ENCODE measurements around the gene TAF4.
"Not testable (repeated sequence)": the region's sequence is repeated elsewhere in the genome, so short reads cannot be mapped to it uniquely, and the experiment has no call there.

Gene TAF4

GRCh38 chr20:62056975-62057374, 8.7 kb downstream of the TAF4 start:
- DNase-seq, result no peak

- DNase-seq, result no peak
Measured at GRCh38 chr20:62056377-62056776, 9.3 kb downstream of the TAF4 start.

- DNase-seq, result not testable (repeated sequence)
Measured at GRCh38 chr20:62055862-62056115, 9.9 kb downstream of the TAF4 start.

GRCh38 chr20:62055106-62055861, 10.4 kb downstream of the TAF4 start:
- no peak for DNase-seq

GRCh38 chr20:62054451-62054953, 11.2 kb downstream of the TAF4 start:
- no peak for DNase-seq

- DNase-seq, result no peak
Measured at GRCh38 chr20:62053465-62054196, 12.1 kb downstream of the TAF4 start.

GRCh38 chr20:62052842-62053464, 12.7 kb downstream of the TAF4 start:
- no peak for DNase-seq

- DNase-seq, result no peak
Measured at GRCh38 chr20:62052336-62052841, 13.3 kb downstream of the TAF4 start.

GRCh38 chr20:62051546-62052255, 14.0 kb downstream of the TAF4 start:
- no peak for DNase-seq

- no peak for DNase-seq
Measured at GRCh38 chr20:62051144-62051543, 14.5 kb downstream of the TAF4 start.

GRCh38 chr20:62050166-62051120, 15.2 kb downstream of the TAF4 start:
- no peak for DNase-seq

GRCh38 chr20:62049342-62050165, 16.1 kb downstream of the TAF4 start:
- no peak for DNase-seq

- DNase-seq, result no peak
Measured at GRCh38 chr20:62048821-62049291, 16.8 kb downstream of the TAF4 start.

- DNase-seq, result no peak
Measured at GRCh38 chr20:62048346-62048761, 17.3 kb downstream of the TAF4 start.

- DNase-seq, result no peak
Measured at GRCh38 chr20:62047666-62048345, 17.9 kb downstream of the TAF4 start.

- DNase-seq, result no peak
Measured at GRCh38 chr20:62046431-62046830, 19.2 kb downstream of the TAF4 start.

GRCh38 chr20:62045529-62046285, 20.0 kb downstream of the TAF4 start:
- no peak for DNase-seq

GRCh38 chr20:62045118-62045517, 20.6 kb downstream of the TAF4 start:
- no peak for DNase-seq

- DNase-seq, result no peak
Measured at GRCh38 chr20:62044631-62045030, 21.1 kb downstream of the TAF4 start.
